Activated CD4-positive, CD25-positive, alpha-beta regulatory T cell (primary cell): Measurements from ENCODE around the gene STAMBPL1.
"Not testable (repeated sequence)": the region's sequence is repeated elsewhere in the genome, so short reads cannot be mapped to it uniquely, and the experiment has no call there.

ENCODE experiments used
- DNase-seq, 4 experiments: peaks; one replicate each; lab custom pipeline; 2025; lab: John Stamatoyannopoulos, UW

The STAMBPL1 gene

GRCh38 chr10:88879534-88880281 lies at the start of gene STAMBPL1:
Gene STAMBPL1, plus strand, starts transcription at chr10:88880245. Its CDS starts 21,464 bp downstream, at chr10:88901709.
- peak; percentile 53 to 69 (median 63) for DNase-seq

DNA sequence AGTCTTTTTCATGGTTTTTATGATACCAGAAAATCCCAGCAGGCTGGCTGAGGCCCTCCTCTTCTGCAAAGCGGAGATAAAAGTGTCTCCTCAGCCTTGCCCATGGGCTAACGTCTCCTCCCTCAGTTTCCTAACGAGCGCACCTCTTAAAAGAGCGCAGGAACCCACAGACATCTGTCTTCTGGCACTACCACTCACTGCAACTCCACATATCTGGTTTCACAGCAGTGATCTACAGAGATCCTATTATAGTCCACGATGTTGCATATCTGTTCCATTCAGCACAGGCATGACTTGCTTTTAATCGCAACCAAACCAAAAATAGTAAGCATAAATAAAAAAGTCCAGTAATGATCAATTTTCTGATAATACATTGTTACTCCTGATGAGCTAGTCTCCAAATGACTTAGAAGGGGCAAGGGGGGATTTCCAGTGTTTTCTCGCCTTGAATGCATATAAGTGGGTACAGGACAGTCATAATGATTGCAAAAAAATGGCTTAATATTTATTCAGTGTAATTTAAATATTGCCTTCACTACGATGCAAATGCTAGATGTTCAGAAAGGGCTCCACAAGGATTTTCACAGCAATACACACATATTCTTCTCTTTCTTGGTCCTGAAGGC lies 49.3 kb upstream of the STAMBPL1 start:
- no peak for DNase-seq

DNA sequence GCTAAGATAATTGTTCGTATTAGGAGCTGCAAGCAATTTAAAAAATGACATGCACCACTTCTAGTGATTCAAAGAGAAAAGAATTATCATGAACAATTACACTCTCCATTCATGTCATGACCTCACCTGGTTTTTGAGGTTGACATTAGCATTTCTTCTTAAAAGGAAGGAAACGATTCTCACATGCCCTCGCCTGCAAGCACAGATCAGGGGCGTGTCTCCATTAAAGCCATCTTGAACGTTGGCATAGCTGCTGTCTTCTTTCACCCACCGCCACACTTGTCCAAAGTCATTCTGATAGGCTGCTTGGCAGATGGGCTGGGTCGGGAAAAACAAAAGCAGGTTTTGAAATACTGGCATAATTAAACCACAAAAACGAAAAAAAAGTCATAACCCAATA lies 48.3 kb upstream of the STAMBPL1 start:
- peak in 1 of 4 experiments; percentile 29 for DNase-seq

- DNase-seq: no peak
Measured at GRCh38 chr10:88832376-88832775, 47.7 kb upstream of the STAMBPL1 start.

- no peak for DNase-seq
Measured at GRCh38 chr10:88833156-88833555, 46.9 kb upstream of the STAMBPL1 start.

DNA sequence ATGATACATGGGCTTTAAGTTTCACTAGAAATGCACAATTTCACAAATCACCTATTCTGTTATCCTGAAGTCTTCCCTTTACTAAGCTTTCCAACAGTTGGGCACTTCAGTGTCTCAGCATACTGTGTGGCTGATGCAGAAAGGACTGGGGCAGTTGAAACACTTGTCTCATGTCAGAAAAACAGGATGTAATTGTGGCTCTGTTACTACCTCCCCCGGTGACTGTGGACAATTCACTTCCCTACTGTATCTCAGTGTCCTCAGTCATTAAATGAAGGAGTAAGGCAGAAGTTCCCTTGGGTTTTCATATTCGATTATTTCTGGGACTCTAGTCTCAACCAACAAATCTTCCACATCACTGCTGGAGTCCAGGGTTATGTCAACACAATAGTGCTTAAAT lies 46.3 kb upstream of the STAMBPL1 start:
- no peak for DNase-seq

DNA sequence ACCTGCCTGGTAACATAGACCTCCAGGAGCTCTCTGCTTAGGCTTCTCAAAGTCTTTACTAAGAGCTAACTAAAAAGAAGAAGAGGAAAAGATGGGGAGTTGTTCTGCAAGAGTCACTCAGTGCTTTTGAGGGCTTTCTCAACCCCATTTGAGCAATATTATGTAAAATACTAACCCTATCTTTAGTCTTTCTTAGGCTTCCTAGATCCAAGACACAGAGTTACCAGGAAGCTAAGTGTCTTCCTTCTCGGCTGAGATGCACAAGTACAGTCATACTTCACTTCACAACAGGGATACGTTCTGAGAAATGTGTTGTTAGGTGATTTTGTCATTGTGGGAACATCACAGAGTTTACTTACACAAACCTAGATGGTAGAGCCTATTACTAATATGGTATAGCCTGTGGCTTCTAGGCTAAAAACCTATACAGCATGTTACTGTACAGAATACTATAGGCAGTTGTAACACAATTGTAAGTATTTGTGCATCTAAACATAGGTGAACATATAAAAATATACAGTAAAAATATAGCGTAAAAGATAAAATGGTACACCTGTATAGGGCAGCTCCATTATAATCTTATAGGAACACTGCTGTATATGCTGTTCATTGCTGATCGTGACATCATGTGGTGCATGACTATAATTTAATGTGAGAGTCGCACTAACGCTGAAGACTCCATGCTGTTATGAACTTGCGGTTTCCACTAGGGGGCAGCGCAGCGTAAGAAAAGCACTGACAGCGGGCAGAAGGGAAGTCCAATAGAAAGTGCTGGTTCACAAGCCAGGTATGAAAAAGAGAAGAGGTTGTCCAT lies 44.7 kb upstream of the STAMBPL1 start:
- DNase-seq: peak; percentile 66 to 87 (median 74)

DNA sequence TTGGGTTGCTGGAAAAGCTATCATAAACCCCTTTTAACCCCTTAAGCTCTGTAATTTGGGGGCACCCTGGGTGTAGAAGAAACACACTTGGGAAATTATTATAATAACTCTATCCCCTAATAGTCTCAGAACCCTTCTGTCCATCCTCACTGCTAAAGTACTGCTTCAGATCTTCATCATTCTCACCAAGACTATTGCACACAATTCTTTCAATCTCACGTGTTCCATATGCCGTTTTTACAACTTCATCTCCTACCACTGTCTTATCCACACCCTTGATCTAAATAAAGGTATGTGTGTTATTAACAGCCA lies 44.2 kb upstream of the STAMBPL1 start:
- DNase-seq: no peak

- DNase-seq: not testable (repeated sequence)
Measured at GRCh38 chr10:88837632-88838031, 42.4 kb upstream of the STAMBPL1 start.

- no peak for DNase-seq
Measured at GRCh38 chr10:88838766-88839350, 41.2 kb upstream of the STAMBPL1 start.

DNA sequence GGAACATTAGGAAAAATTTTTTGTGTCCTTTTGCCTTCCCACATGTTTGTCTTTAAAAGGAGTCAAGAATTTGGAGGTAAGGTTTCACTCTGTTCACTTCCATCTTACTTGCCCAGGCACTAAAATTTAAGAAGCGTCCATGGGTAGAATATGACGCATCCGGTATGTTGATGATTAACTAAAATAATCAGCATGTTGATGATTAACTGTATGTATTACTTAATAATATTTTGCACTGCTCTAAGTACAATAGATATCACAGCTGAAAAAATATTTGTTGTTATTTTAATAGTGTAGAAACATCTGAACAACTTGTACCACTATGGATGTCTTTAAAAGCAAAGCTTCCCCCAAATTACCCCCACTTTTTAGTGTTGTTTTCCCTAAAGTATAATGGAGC lies 39.9 kb upstream of the STAMBPL1 start:
- DNase-seq: no peak

GRCh38 chr10:88840881-88841280 lies 39.2 kb upstream of the STAMBPL1 start:
- DNase-seq: no peak

GRCh38 chr10:88841316-88842111 lies 38.5 kb upstream of the STAMBPL1 start:
- DNase-seq: no peak

DNA sequence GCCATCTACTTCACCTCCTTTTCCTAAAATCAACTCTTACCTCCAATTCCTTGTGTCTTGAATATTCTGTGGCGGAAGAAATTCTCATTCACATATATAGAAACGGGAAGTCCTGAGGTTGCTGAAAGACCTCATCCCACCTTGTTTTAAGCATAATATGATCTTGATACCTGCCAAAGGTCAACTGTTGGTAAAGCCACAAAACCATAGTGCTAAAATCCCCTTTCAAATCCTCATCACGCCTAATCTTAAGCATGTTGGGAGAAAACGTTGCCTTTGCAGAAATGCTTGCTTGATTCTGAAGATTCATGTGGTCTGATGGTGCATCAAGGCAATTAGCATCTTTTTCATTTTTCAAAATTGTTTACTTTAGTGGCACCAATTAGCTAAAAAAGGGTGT lies 36.9 kb upstream of the STAMBPL1 start:
- DNase-seq: no peak

DNA sequence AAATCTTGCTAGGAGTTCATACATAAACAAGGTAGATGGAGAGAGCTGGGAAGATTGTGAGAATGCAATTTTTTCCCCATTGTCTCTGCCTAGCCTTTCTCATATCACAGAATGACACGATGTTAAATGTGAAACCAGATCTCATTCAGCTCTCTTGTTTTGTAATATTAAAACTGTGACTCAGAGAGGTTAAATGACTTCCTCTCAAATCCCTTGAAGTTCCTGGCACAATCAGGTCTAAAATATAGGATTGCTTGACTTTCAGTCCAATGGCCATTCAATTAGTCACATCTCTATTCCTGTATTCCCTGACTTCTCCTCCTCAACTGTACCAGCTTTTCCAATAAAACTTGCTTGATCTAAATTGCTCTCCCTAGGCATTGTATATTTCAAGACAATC lies 31.5 kb upstream of the STAMBPL1 start:
- no peak for DNase-seq

DNA sequence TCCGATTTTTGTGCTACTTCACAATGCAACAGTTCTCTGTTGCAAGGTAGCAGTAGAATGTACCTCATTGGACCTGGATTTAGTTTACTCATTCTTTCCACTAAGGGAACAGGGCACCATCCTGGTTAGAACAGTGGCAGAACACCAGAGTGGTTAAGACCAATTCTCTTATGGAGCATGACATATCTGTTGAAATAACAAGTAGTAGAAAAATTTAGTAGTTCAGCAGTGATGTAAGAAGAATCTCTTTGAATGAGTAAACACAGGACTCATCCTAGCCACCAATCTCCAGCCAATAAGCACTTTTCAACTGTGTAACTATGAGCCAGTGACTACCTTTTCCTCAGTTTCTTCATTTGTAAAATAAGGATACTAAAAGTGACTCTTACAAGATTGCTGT lies 30.8 kb upstream of the STAMBPL1 start:
- no peak for DNase-seq

- no peak for DNase-seq
Measured at GRCh38 chr10:88850712-88851111, 29.3 kb upstream of the STAMBPL1 start.

DNA sequence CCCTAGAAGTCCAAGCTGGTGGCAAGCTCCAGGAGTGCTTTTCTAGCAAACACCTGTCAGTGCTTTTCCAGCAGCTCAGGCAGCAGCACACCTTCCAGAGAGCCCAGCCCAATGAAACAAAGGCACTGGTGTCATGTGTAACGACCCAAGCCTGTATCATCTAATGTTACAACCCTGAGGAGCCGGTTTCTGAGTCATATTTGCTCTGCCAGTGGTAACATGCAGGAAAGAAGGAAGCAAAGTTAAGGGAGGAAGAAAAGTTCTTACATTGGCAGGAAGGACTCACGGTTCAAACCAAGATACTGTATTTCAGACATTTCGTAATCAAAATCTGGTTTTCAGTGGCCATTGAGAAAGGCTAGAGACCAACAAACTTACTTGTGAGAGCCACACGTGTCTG lies 28.3 kb upstream of the STAMBPL1 start, which contains the start of gene ANKRD22:
ANKRD22 (minus strand) TSS at position 139 of the 400 bp plus-strand sequence. CDS start 237 bp downstream, outside the sequence.
- no peak for DNase-seq

DNA sequence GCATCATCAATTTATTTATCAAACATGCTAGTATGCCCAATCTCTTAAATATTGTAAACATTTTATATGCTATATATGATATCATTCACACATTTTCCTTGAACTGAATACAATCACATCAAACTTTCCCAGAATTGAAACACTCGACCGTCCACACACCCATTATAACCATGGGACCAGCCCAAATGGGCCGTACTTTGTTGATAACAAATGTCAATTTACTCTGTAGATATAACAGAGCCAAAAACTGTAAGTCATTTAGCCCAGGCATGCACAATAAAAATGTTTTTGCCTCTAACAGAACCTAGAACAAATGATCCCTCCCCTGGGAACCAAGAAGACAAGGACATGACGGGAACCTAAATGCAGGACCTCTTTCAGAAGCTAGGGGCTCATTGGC lies 27.7 kb upstream of the STAMBPL1 start:
- no peak for DNase-seq

- DNase-seq: no peak
Measured at GRCh38 chr10:88853155-88853881, 26.7 kb upstream of the STAMBPL1 start.

GRCh38 chr10:88854684-88855083 lies 25.4 kb upstream of the STAMBPL1 start:
- DNase-seq: no peak
